ENCODE measurements around the gene DCST2.
A peak's percentile ranks its signal among the peaks of the same experiment; 100 is the strongest.

DCST2 gene

GRCh38 chr1:154970631-154971340 lies 62.8 kb downstream of the DCST2 start, which contains the start of gene SHC1:
Gene SHC1, minus strand, starts transcription at chr1:154970747. Its CDS starts 221 bp downstream, at chr1:154970526.
- peaks cover 15% of the 10 kb centered on the region for H3K4me1 ChIP-seq (ENCODE audit: control insufficient read depth, low read depth, low read length)
- no peaks in the 10 kb centered on the region for H3K9me3 ChIP-seq (ENCODE audit: control insufficient read depth, low read depth, low read length)
- no peaks in the 10 kb centered on the region for H3K27me3 ChIP-seq (ENCODE audit: control insufficient read depth, insufficient read depth, low read length)
- peak within 1 kb of the TSS; percentile 82 for H3K27ac ChIP-seq (ENCODE audit: low read length)
- peak within 1 kb of the TSS; percentile 59 for H3K9ac ChIP-seq (ENCODE audit: low read length)
- peaks cover 17% of the 10 kb centered on the region for H3K36me3 ChIP-seq (ENCODE audit: control insufficient read depth, low read depth, low read length)
- H3K4me3 ChIP-seq (ENCODE audit: low read length), result peak within 1 kb of the TSS; percentile 90

GRCh38 chr1:154969860-154970452 lies 63.6 kb downstream of the DCST2 start:
- Histone ChIP-seq H3K4me3 (ENCODE audit: low read length) (peak overlapping the region; percentile 90), H3K36me3 (ENCODE audit: control insufficient read depth, low read depth, low read length) (peaks cover 26% of the 10 kb centered on the region), H3K27me3 (ENCODE audit: control insufficient read depth, insufficient read depth, low read length) (no peaks in the 10 kb centered on the region), H3K27ac (ENCODE audit: low read length) (peak overlapping the region; percentile 42), H3K9ac (ENCODE audit: low read length) (peak overlapping the region; percentile 59), H3K9me3 (ENCODE audit: control insufficient read depth, low read depth, low read length) (no peaks in the 10 kb centered on the region), H3K4me1 (ENCODE audit: control insufficient read depth, low read depth, low read length) (peaks cover 15% of the 10 kb centered on the region)

GRCh38 chr1:154969246-154969645 lies 64.3 kb downstream of the DCST2 start:
- peaks cover 15% of the 10 kb centered on the region for H3K4me1 ChIP-seq (ENCODE audit: control insufficient read depth, low read depth, low read length)
- no peaks in the 10 kb centered on the region for H3K9me3 ChIP-seq (ENCODE audit: control insufficient read depth, low read depth, low read length)
- H3K9ac ChIP-seq (ENCODE audit: low read length), result peak overlapping the region; percentile 59
- peaks cover 32% of the 10 kb centered on the region for H3K36me3 ChIP-seq (ENCODE audit: control insufficient read depth, low read depth, low read length)
- no peak overlapping the region for H3K27ac ChIP-seq (ENCODE audit: low read length)
- peak overlapping the region; percentile 90 for H3K4me3 ChIP-seq (ENCODE audit: low read length)
- no peaks in the 10 kb centered on the region for H3K27me3 ChIP-seq (ENCODE audit: control insufficient read depth, insufficient read depth, low read length)

GRCh38 chr1:154968731-154969130 lies 64.8 kb downstream of the DCST2 start:
- Histone ChIP-seq H3K9me3 (ENCODE audit: control insufficient read depth, low read depth, low read length) (no peaks in the 10 kb centered on the region), H3K27ac (ENCODE audit: low read length) (no peak overlapping the region), H3K4me3 (ENCODE audit: low read length) (peak overlapping the region; percentile 90), H3K4me1 (ENCODE audit: control insufficient read depth, low read depth, low read length) (peaks cover 15% of the 10 kb centered on the region), H3K27me3 (ENCODE audit: control insufficient read depth, insufficient read depth, low read length) (no peaks in the 10 kb centered on the region), H3K36me3 (ENCODE audit: control insufficient read depth, low read depth, low read length) (peaks cover 38% of the 10 kb centered on the region), H3K9ac (ENCODE audit: low read length) (peak overlapping the region; percentile 59)

All from iPS-18a (cell line).